Measurements from ENCODE around the gene ARRDC3.

ARRDC3 gene

DNA sequence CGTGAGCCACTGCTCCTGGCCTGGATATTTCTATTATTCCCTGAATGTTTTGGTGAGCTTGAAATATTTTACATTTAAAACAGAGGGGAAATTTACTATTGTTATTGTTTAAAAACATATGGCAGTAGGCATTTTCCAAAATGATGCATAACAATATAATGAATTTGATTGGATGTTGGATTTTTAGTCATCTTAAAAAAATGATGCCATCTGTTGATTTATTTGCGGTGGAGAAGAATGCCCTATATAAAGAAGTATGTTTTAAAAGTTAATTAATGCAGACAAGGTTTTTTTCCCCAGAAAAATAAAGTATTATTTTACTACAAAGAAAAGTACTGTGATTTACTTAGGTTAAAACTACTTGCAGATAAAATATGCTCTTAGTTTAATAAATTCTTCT lies 33.4 kb upstream of the ARRDC3 start (continued):
- TF ChIP-seq, protein P1, sequence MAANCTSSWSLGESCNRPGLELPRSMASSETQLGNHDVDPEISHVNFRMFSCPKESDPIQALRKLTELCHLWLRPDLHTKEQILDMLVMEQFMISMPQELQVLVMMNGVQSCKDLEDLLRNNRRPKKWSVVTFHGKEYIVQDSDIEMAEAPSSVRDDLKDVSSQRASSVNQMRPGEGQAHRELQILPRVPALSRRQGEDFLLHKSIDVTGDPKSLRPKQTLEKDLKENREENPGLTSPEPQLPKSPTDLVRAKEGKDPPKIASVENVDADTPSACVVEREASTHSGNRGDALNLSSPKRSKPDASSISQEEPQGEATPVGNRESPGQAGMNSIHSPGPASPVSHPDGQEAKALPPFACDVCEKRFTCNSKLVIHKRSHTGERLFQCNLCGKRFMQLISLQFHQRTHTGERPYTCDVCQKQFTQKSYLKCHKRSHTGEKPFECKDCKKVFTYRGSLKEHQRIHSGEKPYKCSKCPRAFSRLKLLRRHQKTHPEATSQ (tag by site-specific recombination; IDR thresholded peaks at IDR 0.05) = no peak
- TF ChIP-seq BCL11A (tag by site-specific recombination; IDR thresholded peaks at IDR 0.05; ENCODE audit: low read depth) (no peak), SALL2 (tag by site-specific recombination; IDR thresholded peaks at IDR 0.05; ENCODE audit: borderline replicate concordance) (no peak), ZNF571 (tag by site-specific recombination; IDR thresholded peaks at IDR 0.05) (no peak), ZNF530 (tag by site-specific recombination; IDR thresholded peaks at IDR 0.05; ENCODE audit: low read depth) (no peak), ZIC2 (tag by site-specific recombination; IDR thresholded peaks at IDR 0.05) (no peak), HOXA7 (CRISPR knock-in tag; IDR thresholded peaks at IDR 0.05; ENCODE audit: borderline replicate concordance) (no peak), ZNF114 (tag by site-specific recombination; IDR thresholded peaks at IDR 0.05) (no peak)
- TF ChIP-seq, protein P2, sequence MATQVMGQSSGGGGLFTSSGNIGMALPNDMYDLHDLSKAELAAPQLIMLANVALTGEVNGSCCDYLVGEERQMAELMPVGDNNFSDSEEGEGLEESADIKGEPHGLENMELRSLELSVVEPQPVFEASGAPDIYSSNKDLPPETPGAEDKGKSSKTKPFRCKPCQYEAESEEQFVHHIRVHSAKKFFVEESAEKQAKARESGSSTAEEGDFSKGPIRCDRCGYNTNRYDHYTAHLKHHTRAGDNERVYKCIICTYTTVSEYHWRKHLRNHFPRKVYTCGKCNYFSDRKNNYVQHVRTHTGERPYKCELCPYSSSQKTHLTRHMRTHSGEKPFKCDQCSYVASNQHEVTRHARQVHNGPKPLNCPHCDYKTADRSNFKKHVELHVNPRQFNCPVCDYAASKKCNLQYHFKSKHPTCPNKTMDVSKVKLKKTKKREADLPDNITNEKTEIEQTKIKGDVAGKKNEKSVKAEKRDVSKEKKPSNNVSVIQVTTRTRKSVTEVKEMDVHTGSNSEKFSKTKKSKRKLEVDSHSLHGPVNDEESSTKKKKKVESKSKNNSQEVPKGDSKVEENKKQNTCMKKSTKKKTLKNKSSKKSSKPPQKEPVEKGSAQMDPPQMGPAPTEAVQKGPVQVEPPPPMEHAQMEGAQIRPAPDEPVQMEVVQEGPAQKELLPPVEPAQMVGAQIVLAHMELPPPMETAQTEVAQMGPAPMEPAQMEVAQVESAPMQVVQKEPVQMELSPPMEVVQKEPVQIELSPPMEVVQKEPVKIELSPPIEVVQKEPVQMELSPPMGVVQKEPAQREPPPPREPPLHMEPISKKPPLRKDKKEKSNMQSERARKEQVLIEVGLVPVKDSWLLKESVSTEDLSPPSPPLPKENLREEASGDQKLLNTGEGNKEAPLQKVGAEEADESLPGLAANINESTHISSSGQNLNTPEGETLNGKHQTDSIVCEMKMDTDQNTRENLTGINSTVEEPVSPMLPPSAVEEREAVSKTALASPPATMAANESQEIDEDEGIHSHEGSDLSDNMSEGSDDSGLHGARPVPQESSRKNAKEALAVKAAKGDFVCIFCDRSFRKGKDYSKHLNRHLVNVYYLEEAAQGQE (tag by site-specific recombination; IDR thresholded peaks at IDR 0.05) = no peak

- Histone ChIP-seq H3K9me3 (ENCODE audit: control insufficient read depth, insufficient read depth, low read depth, low read length) (no peaks in the 10 kb centered on the region), H3K27ac (ENCODE audit: extremely low read depth, low read depth, low read length) (no peak overlapping the region), H3K4me1 (ENCODE audit: control insufficient read depth, insufficient read depth, low read length) (no peaks in the 10 kb centered on the region), H3K4me3 (ENCODE audit: low read depth, low read length) (no peak overlapping the region), H3K36me3 (ENCODE audit: control insufficient read depth in 2 of 2, insufficient read depth in 1 of 2, low read length in 2 of 2) (no peaks in the 10 kb centered on the region; a peak in 1 of 3 replicates)
- ChIA-PET POLR2A (no interaction called here), CTCF (interaction anchor here (0.5 to 2.2 kb wide), 5 partner anchors 11 to 477 kb away, joined by 3 to 16 read pairs (median 6); no protein-coding TSS in a partner anchor)
- TF ChIP-seq ZNF24 (tag by site-specific recombination; IDR thresholded peaks at IDR 0.05) = no peak
- TF ChIP-seq ZNF549 (tag by site-specific recombination; IDR thresholded peaks at IDR 0.05) = no peak
- TF ChIP-seq ZBTB44 (tag by site-specific recombination; IDR thresholded peaks at IDR 0.05) = no peak
- TF ChIP-seq ZNF548 (tag by site-specific recombination; IDR thresholded peaks at IDR 0.05) = no peak
- no peak for TF ChIP-seq ZNF133 (tag by site-specific recombination; IDR thresholded peaks at IDR 0.05)
- TF ChIP-seq ZNF571 (tag by site-specific recombination; IDR thresholded peaks at IDR 0.05) = no peak
- no peak for TF ChIP-seq ZNF132 (tag by site-specific recombination; IDR thresholded peaks at IDR 0.05; ENCODE audit: borderline replicate concordance)
- TF ChIP-seq REPIN1 (tag by site-specific recombination; IDR thresholded peaks at IDR 0.05; ENCODE audit: low read depth) = no peak
- no peak for TF ChIP-seq ZFP69B (tag by site-specific recombination; IDR thresholded peaks at IDR 0.05)
- TF ChIP-seq, protein P3, sequence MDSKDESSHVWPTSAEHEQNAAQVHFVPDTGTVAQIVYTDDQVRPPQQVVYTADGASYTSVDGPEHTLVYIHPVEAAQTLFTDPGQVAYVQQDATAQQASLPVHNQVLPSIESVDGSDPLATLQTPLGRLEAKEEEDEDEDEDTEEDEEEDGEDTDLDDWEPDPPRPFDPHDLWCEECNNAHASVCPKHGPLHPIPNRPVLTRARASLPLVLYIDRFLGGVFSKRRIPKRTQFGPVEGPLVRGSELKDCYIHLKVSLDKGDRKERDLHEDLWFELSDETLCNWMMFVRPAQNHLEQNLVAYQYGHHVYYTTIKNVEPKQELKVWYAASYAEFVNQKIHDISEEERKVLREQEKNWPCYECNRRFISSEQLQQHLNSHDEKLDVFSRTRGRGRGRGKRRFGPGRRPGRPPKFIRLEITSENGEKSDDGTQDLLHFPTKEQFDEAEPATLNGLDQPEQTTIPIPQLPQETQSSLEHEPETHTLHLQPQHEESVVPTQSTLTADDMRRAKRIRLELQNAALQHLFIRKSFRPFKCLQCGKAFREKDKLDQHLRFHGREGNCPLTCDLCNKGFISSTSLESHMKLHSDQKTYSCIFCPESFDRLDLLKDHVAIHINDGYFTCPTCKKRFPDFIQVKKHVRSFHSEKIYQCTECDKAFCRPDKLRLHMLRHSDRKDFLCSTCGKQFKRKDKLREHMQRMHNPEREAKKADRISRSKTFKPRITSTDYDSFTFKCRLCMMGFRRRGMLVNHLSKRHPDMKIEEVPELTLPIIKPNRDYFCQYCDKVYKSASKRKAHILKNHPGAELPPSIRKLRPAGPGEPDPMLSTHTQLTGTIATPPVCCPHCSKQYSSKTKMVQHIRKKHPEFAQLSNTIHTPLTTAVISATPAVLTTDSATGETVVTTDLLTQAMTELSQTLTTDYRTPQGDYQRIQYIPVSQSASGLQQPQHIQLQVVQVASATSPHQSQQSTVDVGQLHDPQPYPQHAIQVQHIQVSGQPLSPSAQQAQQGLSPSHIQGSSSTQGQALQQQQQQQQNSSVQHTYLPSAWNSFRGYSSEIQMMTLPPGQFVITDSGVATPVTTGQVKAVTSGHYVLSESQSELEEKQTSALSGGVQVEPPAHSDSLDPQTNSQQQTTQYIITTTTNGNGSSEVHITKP (tag by site-specific recombination; IDR thresholded peaks at IDR 0.05) = no peak
- TF ChIP-seq ZNF544 (tag by site-specific recombination; IDR thresholded peaks at IDR 0.05) = no peak
- TF ChIP-seq KLF1 (tag by site-specific recombination; IDR thresholded peaks at IDR 0.05) = no peak
- TF ChIP-seq ZNF561 (tag by site-specific recombination; IDR thresholded peaks at IDR 0.05; ENCODE audit: borderline replicate concordance) = no peak
- TF ChIP-seq ZNF654 (tag by site-specific recombination; IDR thresholded peaks at IDR 0.05; ENCODE audit: low read depth) = no peak
- TF ChIP-seq, protein P4, sequence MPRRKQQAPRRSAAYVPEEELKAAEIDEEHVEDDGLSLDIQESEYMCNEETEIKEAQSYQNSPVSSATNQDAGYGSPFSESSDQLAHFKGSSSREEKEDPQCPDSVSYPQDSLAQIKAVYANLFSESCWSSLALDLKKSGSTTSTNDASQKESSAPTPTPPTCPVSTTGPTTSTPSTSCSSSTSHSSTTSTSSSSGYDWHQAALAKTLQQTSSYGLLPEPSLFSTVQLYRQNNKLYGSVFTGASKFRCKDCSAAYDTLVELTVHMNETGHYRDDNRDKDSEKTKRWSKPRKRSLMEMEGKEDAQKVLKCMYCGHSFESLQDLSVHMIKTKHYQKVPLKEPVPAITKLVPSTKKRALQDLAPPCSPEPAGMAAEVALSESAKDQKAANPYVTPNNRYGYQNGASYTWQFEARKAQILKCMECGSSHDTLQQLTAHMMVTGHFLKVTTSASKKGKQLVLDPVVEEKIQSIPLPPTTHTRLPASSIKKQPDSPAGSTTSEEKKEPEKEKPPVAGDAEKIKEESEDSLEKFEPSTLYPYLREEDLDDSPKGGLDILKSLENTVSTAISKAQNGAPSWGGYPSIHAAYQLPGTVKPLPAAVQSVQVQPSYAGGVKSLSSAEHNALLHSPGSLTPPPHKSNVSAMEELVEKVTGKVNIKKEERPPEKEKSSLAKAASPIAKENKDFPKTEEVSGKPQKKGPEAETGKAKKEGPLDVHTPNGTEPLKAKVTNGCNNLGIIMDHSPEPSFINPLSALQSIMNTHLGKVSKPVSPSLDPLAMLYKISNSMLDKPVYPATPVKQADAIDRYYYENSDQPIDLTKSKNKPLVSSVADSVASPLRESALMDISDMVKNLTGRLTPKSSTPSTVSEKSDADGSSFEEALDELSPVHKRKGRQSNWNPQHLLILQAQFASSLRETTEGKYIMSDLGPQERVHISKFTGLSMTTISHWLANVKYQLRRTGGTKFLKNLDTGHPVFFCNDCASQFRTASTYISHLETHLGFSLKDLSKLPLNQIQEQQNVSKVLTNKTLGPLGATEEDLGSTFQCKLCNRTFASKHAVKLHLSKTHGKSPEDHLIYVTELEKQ (tag by site-specific recombination; IDR thresholded peaks at IDR 0.05; ENCODE audit: borderline replicate concordance) = no peak
- TF ChIP-seq IKZF3 (tag by site-specific recombination; IDR thresholded peaks at IDR 0.05) = no peak
Measured at GRCh38 chr5:91409304-91409703, 26.2 kb upstream of the ARRDC3 start.

All from HEK293 (cell line).